HG02610 (cell line): ENCODE measurements around the gene LYG2.
"Not testable (repeated sequence)": the region's sequence is repeated elsewhere in the genome, so short reads cannot be mapped to it uniquely, and the experiment has no call there.

Experiments used
- ATAC-seq: cut with Tn5 transposase; IDR thresholded peaks from one replicate; pipeline ENCODE4 v1.9.1; 2021; ENCODE audit warnings: mild to moderate bottlenecking, moderate library complexity; ENCODE audit not compliant: unreplicated experiment

Gene LYG2, protein sequence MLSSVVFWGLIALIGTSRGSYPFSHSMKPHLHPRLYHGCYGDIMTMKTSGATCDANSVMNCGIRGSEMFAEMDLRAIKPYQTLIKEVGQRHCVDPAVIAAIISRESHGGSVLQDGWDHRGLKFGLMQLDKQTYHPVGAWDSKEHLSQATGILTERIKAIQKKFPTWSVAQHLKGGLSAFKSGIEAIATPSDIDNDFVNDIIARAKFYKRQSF

DNA sequence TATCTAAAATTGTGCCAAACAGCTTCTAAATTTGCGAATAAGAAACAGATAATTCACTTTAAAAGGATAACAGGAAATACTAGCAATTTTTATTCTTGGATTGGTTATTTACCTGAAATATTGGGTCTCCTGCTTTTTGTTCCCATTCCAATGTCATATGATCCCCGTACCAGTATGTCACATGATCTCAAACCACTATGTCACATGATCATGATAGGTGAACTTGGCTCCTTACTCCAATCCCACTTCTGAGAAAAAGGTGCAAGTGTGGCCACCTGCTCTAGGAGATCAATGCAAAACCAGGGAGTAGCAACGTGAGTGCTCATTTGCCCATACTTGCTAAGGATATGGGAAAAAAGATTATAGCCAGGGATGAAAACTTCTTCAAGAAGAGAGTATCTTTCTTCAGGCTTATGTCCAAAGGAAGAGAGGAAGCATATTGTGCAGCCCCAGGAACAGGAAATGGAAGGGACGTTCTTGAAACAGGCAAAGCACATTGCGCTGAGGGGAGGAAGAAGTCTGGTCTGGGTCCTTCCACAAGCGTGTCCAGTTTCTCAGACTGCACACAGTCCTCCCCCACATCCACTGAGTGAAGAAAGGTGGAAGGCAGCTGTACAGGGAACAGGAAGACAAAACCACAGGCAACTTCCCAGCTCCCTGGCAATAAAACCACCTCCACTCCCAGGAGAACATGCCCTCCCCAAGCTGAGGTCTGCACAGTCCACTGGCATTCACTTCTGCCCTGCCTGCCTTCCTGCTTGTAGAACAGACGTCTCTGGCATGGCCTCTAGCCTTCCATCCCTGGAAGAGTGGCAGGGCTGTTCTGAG, at the start of gene LYG2:
TSS of gene LYG2 (minus strand) at position 176 of the 828 bp plus-strand sequence. CDS start 1,406 bp downstream, outside the sequence.
- ATAC-seq = no peak

DNA sequence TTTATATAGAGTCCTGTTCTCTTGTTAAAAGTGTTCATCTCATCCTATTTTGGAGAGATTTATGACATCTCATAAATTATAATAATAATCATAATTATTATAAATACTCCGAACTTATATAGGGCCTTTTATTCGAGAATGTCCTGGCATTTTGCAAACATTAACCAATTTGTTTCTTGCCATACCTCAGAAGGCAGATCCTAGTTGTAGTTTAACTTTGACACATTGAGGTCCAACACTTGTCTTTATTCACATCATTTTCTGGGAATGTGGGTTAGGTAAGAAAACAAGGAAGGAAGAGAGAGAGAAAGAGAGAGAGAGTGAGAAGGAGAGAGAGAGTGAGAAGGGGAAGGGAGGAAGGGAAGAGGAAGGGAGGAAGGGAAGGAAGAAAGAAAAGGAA, 45.6 kb upstream of the LYG2 start, which contains the start of gene LYG1:
TSS of gene LYG1 (minus strand) at position 101 of the 400 bp plus-strand sequence. CDS start 5,527 bp downstream, outside the sequence.
- not testable (repeated sequence) for ATAC-seq

GRCh38 chr2:99299580-99299979, 44.1 kb upstream of the LYG2 start:
- ATAC-seq = no peak

DNA sequence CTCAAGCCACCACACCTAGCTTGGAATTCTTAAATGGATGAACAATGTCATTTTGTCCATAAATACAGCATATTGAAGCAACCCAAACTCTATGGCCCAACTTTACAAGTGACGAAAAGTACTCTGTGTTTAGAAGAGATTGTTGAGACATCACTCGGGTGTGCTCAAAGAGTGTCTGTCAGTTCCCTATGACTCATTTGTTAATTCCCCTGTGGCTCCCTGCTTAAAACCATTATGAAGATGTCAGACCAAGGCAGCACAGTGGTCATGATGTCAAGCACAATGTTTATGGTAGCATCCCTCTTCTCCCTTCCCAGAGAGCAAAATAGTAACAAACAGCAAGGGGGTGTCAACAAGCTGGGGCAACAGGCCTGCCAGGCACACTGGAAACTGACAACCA, 42.5 kb upstream of the LYG2 start:
- ATAC-seq = no peak

DNA sequence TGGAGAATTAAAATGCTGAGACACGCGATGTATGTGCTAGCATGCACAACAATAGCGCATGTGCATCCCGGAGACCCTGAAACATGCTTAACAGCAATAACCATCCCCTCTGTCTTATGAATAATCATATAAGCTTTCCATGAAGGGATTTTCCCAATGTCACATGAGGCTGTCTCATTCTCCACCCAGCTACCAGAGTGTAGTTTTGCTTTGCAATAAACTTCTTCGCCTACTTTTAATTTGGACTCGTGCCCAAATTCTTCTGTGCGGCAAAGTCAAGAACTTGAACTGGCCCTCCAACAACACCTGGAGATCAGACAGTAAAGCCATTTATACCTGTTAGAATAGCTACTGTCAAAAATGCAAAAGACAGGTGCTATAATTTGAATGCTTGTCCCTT, 30.1 kb upstream of the LYG2 start:
- no peak for ATAC-seq

- no peak for ATAC-seq
Observed at GRCh38 chr2:99279969-99280695, 24.7 kb upstream of the LYG2 start.

DNA sequence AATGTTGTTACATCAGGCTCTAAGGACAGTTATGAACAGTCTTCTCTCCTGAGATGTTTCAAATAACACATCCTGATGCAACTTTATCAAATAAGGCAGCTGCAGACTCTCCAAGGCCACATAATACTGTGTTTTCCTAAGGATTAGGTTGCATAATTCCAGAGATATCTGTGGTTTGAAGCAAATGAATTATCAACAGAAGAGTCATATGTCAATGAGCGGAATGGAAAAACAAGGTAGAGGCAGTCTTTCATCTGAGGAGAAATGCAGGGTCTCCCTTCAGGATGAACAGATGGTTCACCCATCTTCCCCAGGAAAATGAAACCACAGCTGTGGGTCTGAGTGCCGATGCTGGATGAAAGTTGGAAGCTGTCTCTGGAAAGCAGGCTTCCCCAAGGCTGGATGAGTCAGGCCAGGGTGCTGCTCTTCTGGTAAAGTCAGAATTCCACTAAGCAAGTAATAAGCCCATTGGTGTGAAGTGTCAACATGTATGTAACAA, 23.4 kb upstream of the LYG2 start:
- no peak for ATAC-seq

DNA sequence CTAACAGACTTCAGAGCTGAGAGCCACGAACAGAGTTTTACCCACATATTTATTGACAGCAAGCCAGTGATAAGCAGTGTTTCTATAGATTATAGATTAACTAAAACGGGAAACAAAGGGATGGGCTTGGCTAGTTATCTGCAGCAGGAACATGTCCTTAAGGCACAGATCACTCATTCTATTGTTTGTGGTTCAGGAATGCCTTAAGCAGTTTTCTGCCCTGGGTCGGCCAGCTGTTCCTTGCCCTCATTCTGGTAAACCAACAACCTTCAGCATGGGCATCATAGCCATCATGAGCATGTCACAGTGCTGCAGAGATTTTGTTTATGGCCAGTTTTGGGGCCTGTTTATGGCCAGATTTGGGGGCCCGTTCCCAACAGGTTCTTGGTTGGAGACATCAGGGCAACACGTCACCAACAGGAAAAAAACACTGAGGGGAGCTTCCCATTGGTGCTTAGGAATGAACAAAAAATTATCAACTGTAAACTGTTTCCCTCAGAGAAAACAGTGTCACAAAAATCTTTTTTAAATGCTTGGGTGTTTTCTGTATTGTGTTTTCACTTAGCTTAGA, 22.8 kb upstream of the LYG2 start:
- not testable (repeated sequence) for ATAC-seq

DNA sequence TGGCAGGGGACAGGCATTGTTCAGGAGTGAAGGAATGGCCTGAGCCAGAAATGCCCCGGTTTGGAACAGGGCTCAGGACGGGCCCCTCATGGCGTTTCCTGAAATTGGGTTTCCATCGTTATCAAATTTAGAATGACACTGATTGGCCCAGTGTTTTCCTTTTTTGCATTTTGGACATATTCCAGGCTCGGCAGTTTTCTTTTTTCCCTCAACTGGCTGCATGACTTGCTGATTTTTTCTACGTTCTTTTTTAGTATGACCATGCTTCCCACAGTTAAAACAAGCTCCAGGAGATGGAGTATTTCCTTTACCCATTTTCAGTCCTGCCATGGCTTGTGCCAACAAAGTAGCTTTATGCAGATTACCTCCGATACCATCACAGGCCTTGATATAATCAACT, 20.4 kb upstream of the LYG2 start:
- ATAC-seq = no peak

GRCh38 chr2:99261242-99261641, 5.8 kb upstream of the LYG2 start:
- ATAC-seq = no peak

DNA sequence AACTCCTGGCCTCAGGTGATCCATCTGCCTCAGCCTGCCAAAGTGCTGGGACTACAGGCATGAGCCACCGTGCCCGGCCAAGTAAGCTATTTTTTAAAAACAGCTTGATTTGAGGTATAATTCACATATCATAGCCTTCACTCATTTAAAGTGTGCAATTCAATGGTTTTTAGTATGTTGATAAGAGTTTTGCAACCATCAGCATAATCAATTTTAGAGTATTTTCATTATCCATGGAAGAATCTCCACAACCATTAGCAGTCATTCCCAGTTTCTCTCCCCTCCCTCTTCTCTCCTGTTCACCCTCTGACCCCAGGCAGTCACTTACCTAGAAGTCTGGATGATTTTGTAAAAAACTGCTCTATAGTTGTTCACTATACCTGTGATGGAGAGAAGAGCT, 4.7 kb upstream of the LYG2 start:
- no peak for ATAC-seq

GRCh38 chr2:99259465-99259864, 4.0 kb upstream of the LYG2 start:
- ATAC-seq = no peak

GRCh38 chr2:99256677-99257076, 1.2 kb upstream of the LYG2 start:
- no peak for ATAC-seq

- no peak for ATAC-seq
Observed at GRCh38 chr2:99249951-99250350, 5.5 kb downstream of the LYG2 start.

DNA sequence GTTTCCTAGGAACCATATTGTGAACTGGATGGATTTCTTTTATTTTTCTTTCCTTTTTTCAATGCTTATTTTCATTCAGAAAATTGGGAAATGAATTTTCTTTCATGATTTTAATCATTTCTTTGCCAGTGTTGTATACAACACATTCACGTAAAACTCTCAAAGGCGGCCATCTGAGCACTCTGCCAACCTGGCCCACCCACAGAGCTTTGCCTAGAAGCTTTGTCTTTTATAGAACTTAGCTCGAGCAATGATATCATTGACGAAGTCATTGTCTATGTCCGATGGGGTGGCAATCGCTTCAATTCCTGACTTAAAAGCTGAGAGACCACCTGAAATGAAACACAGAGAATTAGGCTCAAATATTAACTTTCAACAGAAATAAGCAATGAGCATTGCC, 13.3 kb downstream of the LYG2 start:
- no peak for ATAC-seq

DNA sequence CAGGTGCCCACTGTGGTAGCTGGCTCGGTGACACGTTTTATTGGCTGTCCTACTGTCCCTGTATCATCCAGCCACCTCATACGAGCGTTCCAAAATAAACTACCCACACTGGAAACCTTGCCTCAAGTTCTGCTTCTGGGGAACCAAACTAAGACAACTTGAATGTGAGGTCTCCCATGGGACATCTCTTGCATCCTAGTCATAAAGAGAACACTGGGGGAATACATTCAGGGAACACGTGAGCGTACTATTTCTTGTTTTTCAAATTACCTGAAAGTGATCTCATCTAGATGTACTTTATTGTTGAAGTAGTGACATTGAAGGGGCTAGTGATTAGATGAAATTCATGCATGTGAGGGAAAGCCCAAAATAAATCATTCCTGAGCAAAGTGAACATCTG, 15.0 kb downstream of the LYG2 start:
- ATAC-seq = no peak

- ATAC-seq = no peak
Observed at GRCh38 chr2:99238599-99238998, 16.9 kb downstream of the LYG2 start.

DNA sequence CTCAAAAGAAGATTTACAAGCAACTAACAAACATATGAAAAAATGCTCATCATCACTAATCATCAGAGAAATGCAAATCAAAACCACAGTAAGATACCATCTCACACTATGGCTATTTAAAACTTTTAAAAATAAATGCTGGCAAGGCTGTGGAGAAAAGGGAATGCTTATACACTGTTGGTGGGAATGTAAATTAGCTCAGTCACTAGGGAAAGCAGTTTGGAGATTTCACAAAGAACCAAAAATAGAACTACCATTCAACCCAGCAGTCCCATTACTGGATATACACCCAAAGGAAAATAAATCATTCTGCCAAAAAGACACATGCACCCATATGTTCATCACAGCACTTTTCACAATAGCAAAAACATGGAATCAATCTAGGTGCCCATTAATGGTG, 22.3 kb downstream of the LYG2 start:
- not testable (repeated sequence) for ATAC-seq

DNA sequence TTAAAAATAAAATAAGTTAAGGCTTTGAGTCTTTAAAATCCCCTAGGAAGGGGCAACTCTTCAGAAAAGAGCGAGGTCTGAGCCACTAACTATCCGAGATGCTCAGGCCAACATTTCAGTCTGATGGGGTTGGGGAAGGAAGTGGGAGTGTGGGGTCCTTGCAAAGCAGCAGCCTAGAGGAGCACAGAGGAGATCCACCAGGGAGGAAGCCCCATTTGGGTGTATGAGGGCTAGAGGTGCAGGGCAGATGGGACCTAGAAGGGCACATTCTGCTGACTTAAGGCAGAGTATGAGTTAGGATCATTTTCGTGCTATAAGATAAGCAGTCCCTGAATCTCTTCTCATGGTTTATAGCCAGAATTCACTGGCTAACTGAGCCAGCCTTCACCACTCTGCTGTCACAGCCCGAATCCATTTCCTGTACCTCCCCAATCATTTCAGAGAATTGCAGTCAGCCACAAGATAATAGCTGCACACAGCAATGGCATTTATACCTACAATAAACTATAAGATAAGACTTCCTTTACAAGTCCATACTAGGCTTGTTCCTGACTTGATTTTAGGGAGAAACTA, 37.5 kb downstream of the LYG2 start:
- ATAC-seq = no peak

DNA sequence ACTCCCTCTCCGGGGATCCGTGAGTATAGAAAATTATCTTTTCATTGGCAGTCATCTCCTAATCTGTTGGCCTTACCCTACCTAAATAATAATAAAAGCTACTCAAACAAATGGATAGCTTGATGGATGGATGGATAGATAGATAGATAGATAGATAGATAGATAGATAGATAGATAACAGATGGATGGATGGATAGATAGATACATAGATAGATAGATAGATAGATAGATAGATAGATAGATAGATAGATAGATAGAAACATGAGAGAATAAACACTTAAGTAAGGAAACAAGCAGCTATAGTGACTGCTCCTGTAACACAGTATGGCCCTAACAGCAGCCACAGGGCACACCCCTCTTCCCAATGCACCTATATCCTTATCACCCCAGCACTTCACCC, 39.4 kb downstream of the LYG2 start:
- no peak for ATAC-seq

DNA sequence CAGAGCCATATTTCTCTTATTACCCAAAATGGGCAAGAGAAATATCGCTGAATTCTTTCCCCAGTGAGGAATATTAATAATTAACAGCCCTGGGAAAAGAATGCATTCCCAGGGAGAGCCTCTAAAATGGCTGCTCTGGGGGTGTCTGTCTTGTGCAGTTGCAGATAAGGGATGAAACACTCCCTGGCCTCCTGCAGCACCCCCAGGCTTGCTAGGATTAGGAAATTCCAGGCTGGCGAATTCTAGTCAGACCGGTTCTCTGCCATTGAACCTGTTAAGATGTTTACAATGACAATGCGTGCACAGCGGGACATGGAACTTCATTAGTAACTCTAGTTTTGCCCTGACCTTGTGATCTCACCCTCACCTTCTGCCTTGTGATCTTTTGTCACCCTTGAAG, 50.0 kb downstream of the LYG2 start:
- no peak for ATAC-seq
